GM12891 (cell line): ENCODE results near the gene MTCL1.

Experiments
- DNase-seq: peaks from one replicate; pipeline ENCODE4 v3.0.0; 2011; ENCODE audit warnings: low spot score; ENCODE audit not compliant: insufficient read length
- FAIRE-seq: peaks from 2 replicates; lab custom pipeline; 2011; peaks lifted over from hg19 to GRCh38; lab: Jason Lieb, UNC
- PAX5 ChIP-seq: IDR thresholded peaks from 2 replicates; pipeline ENCODE4 v1.6.1; 2011; ENCODE audit warnings: low read length, moderate library complexity, mild to moderate bottlenecking; ENCODE audit not compliant: insufficient read depth, severe bottlenecking
- POLR2A ChIP-seq: IDR thresholded peaks from 2 replicates; pipeline ENCODE4 v1.6.1; 2011; ENCODE audit warnings: low read depth, low read length, control low read depth
- POLR2AphosphoS5 ChIP-seq: IDR thresholded peaks from 2 replicates; pipeline ENCODE4 v1.6.1; 2011; ENCODE audit warnings: low read depth, low read length, control low read depth
- POU2F2 ChIP-seq: IDR thresholded peaks from 2 replicates; pipeline ENCODE4 v1.6.1; 2011; ENCODE audit warnings: low read depth, mild to moderate bottlenecking, control low read depth, low read length, moderate library complexity
- SPI1 ChIP-seq: IDR thresholded peaks from 2 replicates; pipeline ENCODE4 v1.6.1; 2011; ENCODE audit warnings: low read depth, low read length, control low read depth
- TAF1 ChIP-seq: IDR thresholded peaks from 2 replicates; pipeline ENCODE4 v1.6.1; 2011; ENCODE audit warnings: low read depth, low read length, control low read depth

The MTCL1 gene

GRCh38 chr18:8808001-8808400 lies 102.6 kb downstream of the MTCL1 start:
- no peak for TF ChIP-seq POLR2A
- no peak for DNase-seq
- FAIRE-seq: no peak

- DNase-seq (no peak), FAIRE-seq (no peak)
- no peak for TF ChIP-seq POU2F2
- TF ChIP-seq POLR2AphosphoS5: no peak
- no peak for TF ChIP-seq POLR2A
- TF ChIP-seq SPI1: no peak
- TF ChIP-seq TAF1: no peak
- no peak for TF ChIP-seq PAX5
Measured at GRCh38 chr18:8809514-8809913, 104.2 kb downstream of the MTCL1 start.

GRCh38 chr18:8810157-8810556 lies 104.8 kb downstream of the MTCL1 start:
- FAIRE-seq (no peak), DNase-seq (no peak)
- TF ChIP-seq SPI1 (no peak), TAF1 (no peak), PAX5 (no peak), POLR2A (no peak), POLR2AphosphoS5 (no peak), POU2F2 (no peak)

DNA sequence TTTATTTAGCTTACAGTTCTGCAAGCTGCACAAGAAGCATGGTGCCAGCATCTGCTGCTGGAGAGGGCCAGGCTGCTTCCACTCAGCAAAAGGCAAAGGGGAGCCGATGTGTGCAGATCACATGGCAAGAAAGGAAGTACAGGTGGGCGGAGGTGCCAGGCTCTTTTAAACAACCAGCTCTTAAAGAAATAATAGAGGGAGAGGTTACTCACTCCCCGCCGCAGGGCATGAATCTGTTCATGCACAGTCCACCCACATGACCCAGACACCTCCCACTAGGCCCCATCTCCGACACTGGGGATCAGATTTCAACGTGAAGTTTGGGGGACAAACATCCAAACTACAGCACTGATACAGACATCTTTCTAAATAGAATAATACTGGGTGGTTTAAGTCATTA lies 105.8 kb downstream of the MTCL1 start:
- TF ChIP-seq POU2F2 (no peak), TAF1 (no peak)
- DNase-seq (no peak), FAIRE-seq (no peak)

DNA sequence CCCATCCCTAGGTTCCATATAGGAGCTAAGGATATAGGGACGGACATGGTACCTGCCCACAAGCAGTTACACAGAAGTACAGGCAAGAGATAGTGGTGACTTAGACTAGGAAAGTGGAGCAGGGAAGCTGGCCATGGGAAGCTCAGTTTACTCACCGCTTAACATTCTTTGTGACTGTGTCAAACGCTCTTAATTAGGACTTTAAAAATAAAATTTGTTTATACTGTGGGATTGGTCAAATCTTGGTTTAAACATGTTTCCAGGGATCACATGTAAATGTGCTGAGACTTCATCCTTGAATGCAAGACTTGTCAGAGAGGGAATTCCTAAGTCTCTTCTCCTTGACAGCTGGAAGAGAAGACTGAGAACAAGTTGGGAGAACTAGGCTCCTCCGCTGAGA lies 107.3 kb downstream of the MTCL1 start:
- DNase-seq: no peak
- FAIRE-seq: no peak
- TF ChIP-seq POU2F2 (no peak), SPI1 (no peak), PAX5 (no peak), TAF1 (no peak), POLR2A (no peak)

GRCh38 chr18:8813611-8814010 lies 108.3 kb downstream of the MTCL1 start:
- no peak for FAIRE-seq
- no peak for TF ChIP-seq POLR2A
- no peak for TF ChIP-seq POU2F2
- TF ChIP-seq POLR2AphosphoS5: no peak
- TF ChIP-seq PAX5: no peak
- no peak for TF ChIP-seq SPI1
- no peak for TF ChIP-seq TAF1
- DNase-seq: no peak

GRCh38 chr18:8814206-8814605 lies 108.8 kb downstream of the MTCL1 start:
- FAIRE-seq (no peak), DNase-seq (no peak)
- TF ChIP-seq POLR2AphosphoS5 (no peak), POLR2A (no peak), POU2F2 (no peak), PAX5 (no peak), TAF1 (no peak), SPI1 (no peak)

- TF ChIP-seq POU2F2 (no peak), POLR2AphosphoS5 (no peak), PAX5 (no peak), TAF1 (no peak), SPI1 (no peak), POLR2A (no peak)
- FAIRE-seq: no peak
- DNase-seq: no peak
Measured at GRCh38 chr18:8816220-8816619, 110.9 kb downstream of the MTCL1 start.

DNA sequence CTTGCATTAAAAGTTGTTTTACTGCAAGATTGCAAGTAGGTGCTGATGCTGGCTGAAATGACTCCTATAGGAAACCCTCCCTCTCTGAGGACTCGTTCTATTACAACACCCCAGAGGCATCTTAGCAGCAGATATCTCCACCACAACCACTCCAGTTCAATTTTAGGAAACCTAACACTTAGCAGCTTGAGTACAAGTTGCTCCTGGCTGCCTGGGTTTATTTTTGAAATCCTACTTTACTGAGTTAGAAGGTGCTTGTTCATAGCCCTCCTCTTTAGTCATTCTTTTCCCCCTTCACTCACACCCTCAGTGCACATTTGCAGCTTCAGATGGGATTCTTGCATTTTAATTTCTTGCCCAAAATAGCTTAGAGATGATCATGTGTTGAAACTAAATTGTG lies 111.5 kb downstream of the MTCL1 start:
- TF ChIP-seq POU2F2: no peak
- no peak for TF ChIP-seq POLR2AphosphoS5
- no peak for TF ChIP-seq PAX5
- no peak for TF ChIP-seq SPI1
- no peak for TF ChIP-seq TAF1
- TF ChIP-seq POLR2A: no peak
- no peak for FAIRE-seq
- no peak for DNase-seq

DNA sequence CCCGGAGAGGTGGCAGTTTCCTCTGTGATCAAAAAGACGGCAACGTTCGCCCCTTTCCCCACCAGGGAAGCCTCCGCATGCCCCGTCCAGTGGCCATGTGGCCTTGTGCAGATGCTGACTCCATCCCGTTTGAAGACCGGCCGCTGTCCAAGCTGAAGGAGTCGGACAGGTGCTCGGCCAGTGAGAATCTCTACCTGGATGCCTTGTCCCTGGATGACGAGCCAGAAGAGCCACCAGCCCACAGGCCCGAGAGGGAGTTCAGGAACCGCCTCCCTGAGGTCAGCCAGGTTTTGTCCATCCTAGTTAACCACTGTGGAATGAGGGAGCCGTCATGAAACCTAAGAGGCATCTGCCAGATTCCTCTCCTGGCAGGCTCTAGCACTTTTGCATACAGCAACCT lies 113.6 kb downstream of the MTCL1 start:
- DNase-seq: no peak
- no peak for FAIRE-seq
- TF ChIP-seq SPI1: no peak
- no peak for TF ChIP-seq TAF1
- TF ChIP-seq POLR2AphosphoS5: no peak
- no peak for TF ChIP-seq POLR2A

DNA sequence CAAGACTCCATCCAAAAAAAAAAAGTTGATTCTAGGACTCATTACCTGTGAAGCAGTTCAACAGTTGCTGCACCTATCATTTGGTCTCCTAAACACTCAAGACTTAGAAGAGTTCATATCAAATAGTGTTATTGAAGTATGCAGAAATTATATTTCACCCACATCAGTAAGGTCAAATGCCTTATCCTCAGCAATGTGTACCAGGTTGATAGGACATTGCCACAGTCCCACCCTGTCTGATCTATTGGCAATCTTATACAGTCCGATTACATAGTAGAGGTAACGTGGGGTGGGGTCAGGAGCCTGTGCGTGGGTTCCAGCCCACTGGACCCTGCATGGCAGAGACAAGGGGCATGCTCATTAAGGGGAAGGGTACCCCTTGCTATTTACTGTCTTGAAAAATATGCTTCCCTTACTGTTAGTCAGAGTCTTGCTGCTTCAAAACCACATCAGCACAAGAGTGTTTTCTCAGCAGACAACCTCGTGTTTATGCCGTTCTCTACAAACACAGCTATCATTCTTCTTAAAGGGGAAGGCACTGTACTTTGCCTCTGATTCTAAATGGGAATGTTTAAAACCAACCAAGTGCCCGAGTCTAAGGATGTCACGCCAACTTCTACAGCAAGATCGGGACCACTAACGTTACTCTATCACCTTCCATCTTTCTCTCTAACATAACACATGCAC lies 115.2 kb downstream of the MTCL1 start:
- no peak for TF ChIP-seq POU2F2
- no peak for TF ChIP-seq PAX5
- TF ChIP-seq POLR2A: no peak
- no peak for TF ChIP-seq POLR2AphosphoS5
- TF ChIP-seq TAF1: no peak
- no peak for TF ChIP-seq SPI1

More for the DNA sequence above, 115.2 kb downstream of the MTCL1 start:
- no peak for DNase-seq
- no peak for FAIRE-seq
